ENCODE measurements around the gene GEMIN2. TPM values are rescaled to one million over a fixed set of nuclear protein-coding genes. Genes with fewer than 3 reads are reported as not detected.
A peak's percentile ranks its signal among the peaks of the same experiment; 100 is the strongest.
"Not testable (repeated sequence)": the region's sequence is repeated elsewhere in the genome, so short reads cannot be mapped to it uniquely, and the experiment has no call there.

The GEMIN2 gene
- total RNA-seq, 1 donor from 2014 or later = 19.7 TPM

- Histone ChIP-seq H3K4me3 (ENCODE audit: low read depth, low read length) (no peak overlapping the region), H3K36me3 (ENCODE audit: control insufficient read depth, insufficient read depth, low read length) (no peaks in the 10 kb centered on the region), H3K27me3 (ENCODE audit: control insufficient read depth, insufficient read depth, low read length) (no peaks in the 10 kb centered on the region)
- DNase-seq (ENCODE audit: low read depth) = no peak
- no peak for TF ChIP-seq CTCF (IDR thresholded peaks at IDR 0.05; ENCODE audit: insufficient read depth, low read length, poor library complexity, severe bottlenecking)
These were observed 14.4 kb upstream of the GEMIN2 start for GRCh38 chr14:39099748-39100147.

GRCh38 chr14:39102265-39102968 is 11.7 kb upstream of the GEMIN2 start:
- Histone ChIP-seq H3K4me3 (ENCODE audit: low read depth, low read length) (peak overlapping the region; percentile 94), H3K36me3 (ENCODE audit: control insufficient read depth, insufficient read depth, low read length) (no peaks in the 10 kb centered on the region), H3K27me3 (ENCODE audit: control insufficient read depth, insufficient read depth, low read length) (no peaks in the 10 kb centered on the region)
- TF ChIP-seq CTCF (IDR thresholded peaks at IDR 0.05; ENCODE audit: insufficient read depth, low read length, poor library complexity, severe bottlenecking) = no peak
- no peak for DNase-seq (ENCODE audit: low read depth)

GRCh38 chr14:39102969-39103957 is 10.9 kb upstream of the GEMIN2 start, which contains the start of gene SEC23A:
Gene SEC23A, minus strand, starts transcription at chr14:39103235. Its CDS starts 7,117 bp downstream, at chr14:39096118.
- TF ChIP-seq CTCF (IDR thresholded peaks at IDR 0.05; ENCODE audit: insufficient read depth, low read length, poor library complexity, severe bottlenecking) = no peak
- Histone ChIP-seq H3K4me3 (ENCODE audit: low read depth, low read length) (peak within 1 kb of the TSS; percentile 94), H3K27me3 (ENCODE audit: control insufficient read depth, insufficient read depth, low read length) (no peaks in the 10 kb centered on the region), H3K36me3 (ENCODE audit: control insufficient read depth, insufficient read depth, low read length) (no peaks in the 10 kb centered on the region)
- DNase-seq (ENCODE audit: low read depth) = no peak

GRCh38 chr14:39104078-39104801 is 9.9 kb upstream of the GEMIN2 start:
- not testable (repeated sequence) for DNase-seq (ENCODE audit: low read depth); H3K27me3 ChIP-seq (ENCODE audit: control insufficient read depth, insufficient read depth, low read length); H3K36me3 ChIP-seq (ENCODE audit: control insufficient read depth, insufficient read depth, low read length)
- H3K4me3 ChIP-seq (ENCODE audit: low read depth, low read length) = peak overlapping the region; percentile 94

GRCh38 chr14:39107591-39107996 is 6.5 kb upstream of the GEMIN2 start:
- peak; percentile 49 for TF ChIP-seq CTCF (IDR thresholded peaks at IDR 0.05; ENCODE audit: insufficient read depth, low read length, poor library complexity, severe bottlenecking)
- DNase-seq (ENCODE audit: low read depth) = no peak
- Histone ChIP-seq H3K4me3 (ENCODE audit: low read depth, low read length) (no peak overlapping the region), H3K27me3 (ENCODE audit: control insufficient read depth, insufficient read depth, low read length) (no peaks in the 10 kb centered on the region), H3K36me3 (ENCODE audit: control insufficient read depth, insufficient read depth, low read length) (no peaks in the 10 kb centered on the region)

- Histone ChIP-seq H3K27me3 (ENCODE audit: control insufficient read depth, insufficient read depth, low read length) (no peaks in the 10 kb centered on the region), H3K4me3 (ENCODE audit: low read depth, low read length) (no peak overlapping the region), H3K36me3 (ENCODE audit: control insufficient read depth, insufficient read depth, low read length) (no peaks in the 10 kb centered on the region)
- DNase-seq (ENCODE audit: low read depth) = no peak
- no peak for TF ChIP-seq CTCF (IDR thresholded peaks at IDR 0.05; ENCODE audit: insufficient read depth, low read length, poor library complexity, severe bottlenecking)
These were observed 5.3 kb upstream of the GEMIN2 start for GRCh38 chr14:39108791-39109190.
